CD1c-positive myeloid dendritic cell (primary cell): Measurements from ENCODE around the gene SLC51A.

Experiments used
- DNase-seq: peaks from one replicate; pipeline ENCODE4 v3.0.0-alpha.2; 2016; ENCODE audit errors: extremely low spot score

SLC51A gene

GRCh38 chr3:196215493-196216020 is 777 bp upstream of the SLC51A start:
- DNase-seq, result no peak

GRCh38 chr3:196216681-196217211 is 412 bp downstream of the SLC51A start:
- no peak for DNase-seq

GRCh38 chr3:196217307-196218154 is 1.2 kb downstream of the SLC51A start:
- no peak for DNase-seq

GRCh38 chr3:196218155-196218712 is 1.9 kb downstream of the SLC51A start:
- no peak for DNase-seq

- peak; percentile 91 for DNase-seq
These were observed 3.0 kb downstream of the SLC51A start for GRCh38 chr3:196219194-196219969.

GRCh38 chr3:196219970-196220311 is 3.6 kb downstream of the SLC51A start:
- DNase-seq, result no peak

GRCh38 chr3:196220587-196220986 is 4.3 kb downstream of the SLC51A start:
- DNase-seq, result peak; percentile 90

- peak; percentile 35 for DNase-seq
These were observed 4.7 kb downstream of the SLC51A start for GRCh38 chr3:196220991-196221390.

GRCh38 chr3:196222876-196223595 is 6.7 kb downstream of the SLC51A start:
- no peak for DNase-seq

GRCh38 chr3:196225086-196225485 is 8.8 kb downstream of the SLC51A start:
- DNase-seq, result no peak

GRCh38 chr3:196225763-196226364 is 9.5 kb downstream of the SLC51A start:
- DNase-seq, result no peak

GRCh38 chr3:196227121-196227561 is 10.8 kb downstream of the SLC51A start:
- no peak for DNase-seq

- DNase-seq, result no peak
These were observed 11.5 kb downstream of the SLC51A start for GRCh38 chr3:196227629-196228493.

- peak; percentile 61 for DNase-seq
These were observed 16.0 kb downstream of the SLC51A start for GRCh38 chr3:196232154-196232881.

GRCh38 chr3:196232882-196233251 is 16.5 kb downstream of the SLC51A start:
- DNase-seq, result no peak

- no peak for DNase-seq
These were observed 19.3 kb downstream of the SLC51A start for GRCh38 chr3:196235452-196236122.

GRCh38 chr3:196236223-196236622 is 19.9 kb downstream of the SLC51A start:
- no peak for DNase-seq

GRCh38 chr3:196237203-196237602 is 20.9 kb downstream of the SLC51A start:
- no peak for DNase-seq
